Astrocyte (in vitro differentiated cells and primary cell): ENCODE measurements around the gene ZNF22. TPM values are rescaled to one million over a fixed set of nuclear protein-coding genes. Genes with fewer than 3 reads are reported as not detected.

ENCODE experiments used
- DNase-seq: peaks from one replicate; pipeline ENCODE4 v3.0.0-alpha.2; 2010; ENCODE audit warnings: low read depth
- FAIRE-seq: peaks from 2 replicates; lab custom pipeline; 2011; peaks lifted over from hg19 to GRCh38; lab: Jason Lieb, UNC
- H2AFZ ChIP-seq: 2 replicates; pipeline ENCODE4 v1.6.0; 2012; ENCODE audit warnings: low read depth, low read length, inconsistent platforms
- H3K27ac ChIP-seq: 2 replicates; pipeline ENCODE4 v1.5.1; 2011; ENCODE audit warnings: low read depth, low read length, inconsistent platforms
- H3K27me3 ChIP-seq: 2 replicates; pipeline ENCODE4 v1.6.0; 2011; ENCODE audit warnings: low read length, inconsistent platforms; ENCODE audit not compliant: insufficient read depth
- H3K36me3 ChIP-seq: 2 replicates; pipeline ENCODE4 v1.5.1; 2011; ENCODE audit warnings: low read length, inconsistent platforms; ENCODE audit not compliant: insufficient read depth
- H3K4me1 ChIP-seq: 2 replicates; pipeline ENCODE4 v1.5.1; 2011; ENCODE audit warnings: low read length, inconsistent platforms; ENCODE audit not compliant: insufficient read depth
- H3K4me2 ChIP-seq: 2 replicates; pipeline ENCODE4 v1.6.0; 2012; ENCODE audit warnings: low read length, inconsistent platforms
- H3K4me3 ChIP-seq: 2 replicates; pipeline ENCODE4 v1.5.1; 2011; ENCODE audit warnings: low read depth, mild to moderate bottlenecking, low read length, inconsistent platforms; ENCODE audit not compliant: insufficient read depth
- H3K79me2 ChIP-seq: 2 replicates; pipeline ENCODE4 v1.6.0; 2012; ENCODE audit warnings: mild to moderate bottlenecking, low read length, inconsistent platforms; ENCODE audit not compliant: insufficient read depth
- H3K9ac ChIP-seq: 2 replicates; pipeline ENCODE4 v1.6.0; 2012; ENCODE audit warnings: mild to moderate bottlenecking, low read length, inconsistent platforms
- H3K9me3 ChIP-seq: 2 replicates; pipeline ENCODE4 v1.5.1; 2012; ENCODE audit warnings: low read depth, mild to moderate bottlenecking, low read length, inconsistent platforms; ENCODE audit not compliant: insufficient read depth
- H4K20me1 ChIP-seq: 2 replicates; pipeline ENCODE4 v1.6.0; 2012; ENCODE audit warnings: low read length, inconsistent platforms; ENCODE audit not compliant: insufficient read depth
- H3K27ac Mint-ChIP-seq: one replicate; pipeline ENCODE4 v1.8.0; 2021; ENCODE audit warnings: mild to moderate bottlenecking, mixed read lengths; ENCODE audit not compliant: unreplicated experiment
- H3K27me3 Mint-ChIP-seq: one replicate; pipeline ENCODE4 v1.8.0; 2021; ENCODE audit warnings: low read depth, mixed read lengths; ENCODE audit not compliant: unreplicated experiment
- H3K36me3 Mint-ChIP-seq: one replicate; pipeline ENCODE4 v1.8.0; 2021; ENCODE audit warnings: low read depth, mixed read lengths; ENCODE audit not compliant: unreplicated experiment
- H3K4me1 Mint-ChIP-seq: one replicate; pipeline ENCODE4 v1.8.0; 2021; ENCODE audit warnings: low read depth, mixed read lengths; ENCODE audit not compliant: unreplicated experiment
- H3K4me3 Mint-ChIP-seq: one replicate; pipeline ENCODE4 v1.8.0; 2021; ENCODE audit warnings: mild to moderate bottlenecking, moderate library complexity, mixed read lengths; ENCODE audit not compliant: unreplicated experiment
- H3K9me3 Mint-ChIP-seq: one replicate; pipeline ENCODE4 v1.8.0; 2021; ENCODE audit warnings: mild to moderate bottlenecking, mixed read lengths; ENCODE audit not compliant: unreplicated experiment
- CTCF ChIP-seq: IDR thresholded peaks from 2 replicates; pipeline ENCODE4 v1.5.1; 2011; ENCODE audit warnings: low read depth, mild to moderate bottlenecking, inconsistent platforms, low read length, moderate library complexity; ENCODE audit not compliant: insufficient read depth
- EZH2 ChIP-seq: IDR thresholded peaks from 2 replicates; pipeline ENCODE4 v1.6.1; 2012; ENCODE audit warnings: mild to moderate bottlenecking, low read length, inconsistent platforms; ENCODE audit not compliant: insufficient read depth
- total RNA-seq: library from RNA; stranded (reverse); gene quantifications from 2 replicates; pipeline ENCODE4 v1.2.1, GENCODE V29; 2021

The ZNF22 gene
- total RNA-seq, 1 donor from 2014 or later = 12.0 TPM

- H3K4me1 Mint-ChIP-seq = peaks cover 53% of the 10 kb centered on the region
These were observed 43.7 kb upstream of the ZNF22 start for GRCh38 chr10:44956717-44957706.

DNA sequence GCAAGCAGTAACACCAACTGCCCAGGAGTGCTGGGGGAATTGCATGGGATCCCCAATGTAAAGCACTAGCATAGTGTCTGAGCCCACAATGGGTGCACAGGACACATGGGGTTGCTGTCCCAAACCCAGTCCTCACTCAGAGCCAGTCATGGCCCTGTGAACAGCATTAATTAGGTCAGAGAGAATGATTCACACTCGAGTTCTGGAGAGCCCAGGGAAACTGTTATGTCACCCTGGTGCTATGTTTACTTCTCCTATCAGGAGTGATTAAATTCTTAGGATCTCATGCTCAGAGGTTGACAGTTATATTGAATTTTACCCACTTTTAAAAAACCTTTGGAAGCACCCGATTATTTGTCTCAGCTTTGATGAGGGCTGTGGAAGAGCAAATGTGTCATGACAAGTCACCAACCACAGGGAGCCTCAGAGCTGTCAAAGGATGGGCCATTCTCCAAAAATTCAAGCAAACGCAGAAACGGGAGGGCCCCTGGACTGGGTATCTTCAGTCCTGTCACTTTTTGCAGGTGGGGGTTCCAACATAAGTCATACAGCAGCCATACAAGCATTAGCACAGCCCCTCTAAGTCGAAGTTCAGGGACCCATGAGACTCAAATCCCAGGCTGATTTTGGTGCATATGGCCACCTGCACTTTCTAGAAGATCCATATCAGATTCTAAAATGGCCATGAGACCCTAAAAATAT, 42.4 kb upstream of the ZNF22 start:
- FAIRE-seq = no peak
- H2AFZ ChIP-seq = no peak overlapping the region
- Mint-ChIP-seq H3K9me3 (peaks cover 3% of the 10 kb centered on the region), H3K27me3 (no peaks in the 10 kb centered on the region), H3K4me3 (peak overlapping the region; percentile 92), H3K4me1 (peaks cover 52% of the 10 kb centered on the region), H3K27ac (peak overlapping the region; percentile 89), H3K36me3 (peaks cover 17% of the 10 kb centered on the region)
- TF ChIP-seq EZH2 (no peak), CTCF (no peak)
- H3K4me1 ChIP-seq = peaks cover 19% of the 10 kb centered on the region
- H3K4me2 ChIP-seq = peak overlapping the region; percentile 95
- no peaks in the 10 kb centered on the region for H3K27me3 ChIP-seq
- H3K36me3 ChIP-seq = no peaks in the 10 kb centered on the region
- no peaks in the 10 kb centered on the region for H4K20me1 ChIP-seq
- peak overlapping the region; percentile 74 for H3K4me3 ChIP-seq
- no peaks in the 10 kb centered on the region for H3K9me3 ChIP-seq
- H3K79me2 ChIP-seq = no peaks in the 10 kb centered on the region
- peak; percentile 83 for DNase-seq
- H3K27ac ChIP-seq = peak overlapping the region; percentile 83
- H3K9ac ChIP-seq = peak overlapping the region; percentile 90

More at GRCh38 chr10:44956717-44957706, 43.7 kb upstream of the ZNF22 start:
- Histone ChIP-seq H2AFZ (no peak overlapping the region), H3K9me3 (no peaks in the 10 kb centered on the region), H3K4me1 (peaks cover 20% of the 10 kb centered on the region), H4K20me1 (no peaks in the 10 kb centered on the region), H3K27ac (no peak overlapping the region), H3K27me3 (no peaks in the 10 kb centered on the region), H3K4me3 (no peak overlapping the region), H3K36me3 (no peaks in the 10 kb centered on the region), H3K4me2 (peak overlapping the region; percentile 6), H3K9ac (no peak overlapping the region), H3K79me2 (no peaks in the 10 kb centered on the region)
- H3K4me3 Mint-ChIP-seq = peak overlapping the region; percentile 27
- no peak for FAIRE-seq
- no peaks in the 10 kb centered on the region for H3K27me3 Mint-ChIP-seq
- peaks cover 3% of the 10 kb centered on the region for H3K9me3 Mint-ChIP-seq
- TF ChIP-seq CTCF = no peak
- no peak for TF ChIP-seq EZH2
- H3K36me3 Mint-ChIP-seq = peaks cover 17% of the 10 kb centered on the region
- H3K27ac Mint-ChIP-seq = no peak overlapping the region
- no peak for DNase-seq
